Measurements from ENCODE around the gene TCERG1L. TPM values are rescaled to one million over a fixed set of nuclear protein-coding genes. Genes with fewer than 3 reads are reported as not detected.
"Not testable (repeated sequence)": the region's sequence is repeated elsewhere in the genome, so short reads cannot be mapped to it uniquely, and the experiment has no call there.

The TCERG1L gene
- polyA plus RNA-seq, 1 donor from 2014 or later = 0.53 TPM

- Histone ChIP-seq H3F3A (ENCODE audit: insufficient read depth, low read length, poor library complexity, severe bottlenecking) (no peaks in the 10 kb centered on the region), H3K4me3 (ENCODE audit: low read length) (no peak overlapping the region), H3K79me2 (replicated peaks; ENCODE audit: insufficient read depth, low read length) (no peaks in the 10 kb centered on the region), H3K27me3 (ENCODE audit: insufficient read depth, low read depth, low read length) (no peaks in the 10 kb centered on the region), H3K4me2 (ENCODE audit: low read length) (no peak overlapping the region), H3K27ac (ENCODE audit: low read length) (no peak overlapping the region), H3K9me2 (ENCODE audit: insufficient read depth, low read length) (no peaks in the 10 kb centered on the region), H3K36me3 (ENCODE audit: insufficient read depth, low read length) (no peaks in the 10 kb centered on the region), H3K9ac (ENCODE audit: low read length) (no peak overlapping the region), H2AFZ (ENCODE audit: low read depth, low read length) (no peak overlapping the region), H3K9me3 (ENCODE audit: low read length) (no peaks in the 10 kb centered on the region), H4K20me1 (ENCODE audit: insufficient read depth) (no peaks in the 10 kb centered on the region)
- TF ChIP-seq EZH2 (IDR thresholded peaks at IDR 0.05; ENCODE audit: borderline replicate concordance, insufficient read depth, low read length, poor library complexity, severe bottlenecking) (no peak), RAD21 (conservative IDR thresholded peaks at IDR 0.05) (no peak), SMC3 (conservative IDR thresholded peaks at IDR 0.05; ENCODE audit: poor library complexity) (no peak)
- TF ChIP-seq, protein P1, sequence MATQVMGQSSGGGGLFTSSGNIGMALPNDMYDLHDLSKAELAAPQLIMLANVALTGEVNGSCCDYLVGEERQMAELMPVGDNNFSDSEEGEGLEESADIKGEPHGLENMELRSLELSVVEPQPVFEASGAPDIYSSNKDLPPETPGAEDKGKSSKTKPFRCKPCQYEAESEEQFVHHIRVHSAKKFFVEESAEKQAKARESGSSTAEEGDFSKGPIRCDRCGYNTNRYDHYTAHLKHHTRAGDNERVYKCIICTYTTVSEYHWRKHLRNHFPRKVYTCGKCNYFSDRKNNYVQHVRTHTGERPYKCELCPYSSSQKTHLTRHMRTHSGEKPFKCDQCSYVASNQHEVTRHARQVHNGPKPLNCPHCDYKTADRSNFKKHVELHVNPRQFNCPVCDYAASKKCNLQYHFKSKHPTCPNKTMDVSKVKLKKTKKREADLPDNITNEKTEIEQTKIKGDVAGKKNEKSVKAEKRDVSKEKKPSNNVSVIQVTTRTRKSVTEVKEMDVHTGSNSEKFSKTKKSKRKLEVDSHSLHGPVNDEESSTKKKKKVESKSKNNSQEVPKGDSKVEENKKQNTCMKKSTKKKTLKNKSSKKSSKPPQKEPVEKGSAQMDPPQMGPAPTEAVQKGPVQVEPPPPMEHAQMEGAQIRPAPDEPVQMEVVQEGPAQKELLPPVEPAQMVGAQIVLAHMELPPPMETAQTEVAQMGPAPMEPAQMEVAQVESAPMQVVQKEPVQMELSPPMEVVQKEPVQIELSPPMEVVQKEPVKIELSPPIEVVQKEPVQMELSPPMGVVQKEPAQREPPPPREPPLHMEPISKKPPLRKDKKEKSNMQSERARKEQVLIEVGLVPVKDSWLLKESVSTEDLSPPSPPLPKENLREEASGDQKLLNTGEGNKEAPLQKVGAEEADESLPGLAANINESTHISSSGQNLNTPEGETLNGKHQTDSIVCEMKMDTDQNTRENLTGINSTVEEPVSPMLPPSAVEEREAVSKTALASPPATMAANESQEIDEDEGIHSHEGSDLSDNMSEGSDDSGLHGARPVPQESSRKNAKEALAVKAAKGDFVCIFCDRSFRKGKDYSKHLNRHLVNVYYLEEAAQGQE (IDR thresholded peaks at IDR 0.05; ENCODE audit: borderline replicate concordance) = no peak
Observed at GRCh38 chr10:131155218-131155875, 156.2 kb downstream of the TCERG1L start.

DNA sequence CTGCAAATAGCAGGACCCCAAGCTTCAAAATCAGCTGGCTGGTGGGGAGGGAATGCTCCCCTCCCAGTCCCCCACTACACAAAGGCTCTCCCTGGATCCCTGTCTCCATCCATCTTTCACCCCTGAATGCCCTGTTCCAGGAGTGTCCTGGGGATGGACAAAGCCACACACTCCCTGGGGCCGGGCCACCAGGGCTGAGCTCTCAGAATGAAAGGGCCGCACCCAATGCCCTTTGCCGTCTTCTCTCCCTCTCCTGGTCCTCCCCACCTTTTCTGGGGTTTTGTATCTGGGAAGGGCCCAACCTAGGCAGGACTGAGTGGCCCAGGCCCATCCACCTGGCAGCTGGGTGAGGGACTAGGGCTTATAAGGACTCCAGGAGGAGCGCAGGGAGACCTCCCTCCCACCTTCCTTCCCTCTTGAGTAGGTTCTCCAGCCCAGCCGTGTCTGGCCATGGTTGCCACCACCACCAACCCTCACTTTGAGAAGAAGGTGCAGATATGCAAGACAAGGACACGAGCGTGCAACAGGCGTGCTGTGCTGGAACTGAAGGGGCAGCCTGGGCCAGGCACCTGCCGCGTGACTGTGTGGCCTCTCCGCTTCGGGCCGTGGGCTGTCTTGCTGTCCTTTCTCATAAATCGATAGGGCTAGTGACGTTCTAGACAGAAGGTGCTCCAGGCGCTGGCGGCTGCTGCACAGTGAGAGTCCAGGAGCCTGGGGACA, 157.1 kb downstream of the TCERG1L start:
- Histone ChIP-seq H3K27ac (ENCODE audit: low read length) (no peak overlapping the region), H3F3A (ENCODE audit: insufficient read depth, low read length, poor library complexity, severe bottlenecking) (no peaks in the 10 kb centered on the region), H4K20me1 (ENCODE audit: insufficient read depth) (no peaks in the 10 kb centered on the region), H3K9me3 (ENCODE audit: low read length) (no peaks in the 10 kb centered on the region), H3K27me3 (ENCODE audit: insufficient read depth, low read depth, low read length) (no peaks in the 10 kb centered on the region), H3K4me2 (ENCODE audit: low read length) (no peak overlapping the region), H3K9me2 (ENCODE audit: insufficient read depth, low read length) (no peaks in the 10 kb centered on the region), H3K4me3 (ENCODE audit: low read length) (no peak overlapping the region), H2AFZ (ENCODE audit: low read depth, low read length) (no peak overlapping the region), H3K9ac (ENCODE audit: low read length) (no peak overlapping the region), H3K36me3 (ENCODE audit: insufficient read depth, low read length) (no peaks in the 10 kb centered on the region), H3K79me2 (replicated peaks; ENCODE audit: insufficient read depth, low read length) (no peaks in the 10 kb centered on the region)
- no peak for TF ChIP-seq POLR2AphosphoS5 (IDR thresholded peaks at IDR 0.05)

GRCh38 chr10:131152456-131152855, 159.1 kb downstream of the TCERG1L start:
- H2AFZ ChIP-seq (ENCODE audit: low read depth, low read length); H3K4me3 ChIP-seq (ENCODE audit: low read length); H3K27ac ChIP-seq (ENCODE audit: low read length); H3F3A ChIP-seq (ENCODE audit: insufficient read depth, low read length, poor library complexity, severe bottlenecking); H3K9ac ChIP-seq (ENCODE audit: low read length); H3K4me2 ChIP-seq (ENCODE audit: low read length); H3K36me3 ChIP-seq (ENCODE audit: insufficient read depth, low read length); H3K9me2 ChIP-seq (ENCODE audit: insufficient read depth, low read length); H4K20me1 ChIP-seq (ENCODE audit: insufficient read depth); H3K79me2 ChIP-seq (replicated peaks; ENCODE audit: insufficient read depth, low read length); H3K9me3 ChIP-seq (ENCODE audit: low read length); H3K27me3 ChIP-seq (ENCODE audit: insufficient read depth, low read depth, low read length): not testable (repeated sequence)
